ENCODE data around the gene ANKRD13C. TPM values are rescaled to one million over a fixed set of nuclear protein-coding genes. Genes with fewer than 3 reads are reported as not detected.

ANKRD13C gene
- total and polyA plus RNA-seq, 7 experiments from 2014 or later: 13.2 to 31.4 (median 25.9) TPM

- CTCF ChIA-PET: no interaction called here
- no peak for DNase-seq
- Histone ChIP-seq H3K4me3 (ENCODE audit: low read length) (no peak overlapping the region), H3K36me3 (ENCODE audit: control insufficient read depth in 2 of 3, insufficient read depth in 3 of 3, low read length in 3 of 3) (no peaks in the 10 kb centered on the region), H3K9me3 (ENCODE audit: control insufficient read depth in 2 of 3, low read length in 3 of 3) (no peaks in the 10 kb centered on the region), H3K4me1 (ENCODE audit: control insufficient read depth in 2 of 2, insufficient read depth in 2 of 2, low read length in 2 of 2) (no peaks in the 10 kb centered on the region), H3K27me3 (ENCODE audit: control insufficient read depth in 2 of 2, insufficient read depth in 2 of 2, low read length in 2 of 2) (no peaks in the 10 kb centered on the region), H3K27ac (ENCODE audit: low read depth, low read length) (no peak overlapping the region)
- Mint-ChIP-seq H3K4me1 (peaks cover 0 to 6% (median 4%) of the 10 kb centered on the region in 7 donors), H3K27ac (peak overlapping the region in 1 of 9 donors; percentile 65), H3K27me3 (no peaks in the 10 kb centered on the region), H3K36me3 (peaks cover 0 to 16% (median 6%) of the 10 kb centered on the region in 5 donors), H3K4me3 (no peak overlapping the region), H3K9me3 (peaks cover 0 to 2% (median 0%) of the 10 kb centered on the region in 11 donors)
- ATAC-seq: no peak
- intact Hi-C loops (cut with micrococcal nuclease): no loop called here
- POLR2A ChIA-PET: no interaction called here
These were observed 9.9 kb upstream of the ANKRD13C start for GRCh38 chr1:70364439-70364838.

- no peaks in the 10 kb centered on the region for H3K36me3 ChIP-seq (ENCODE audit: control insufficient read depth in 2 of 3, insufficient read depth in 3 of 3, low read length in 3 of 3)
- Mint-ChIP-seq H3K36me3 (peaks cover 0 to 13% (median 6%) of the 10 kb centered on the region in 5 donors), H3K9me3 (peaks cover 0 to 1% (median 0%) of the 10 kb centered on the region in 11 donors), H3K27me3 (no peaks in the 10 kb centered on the region), H3K27ac (peak overlapping the region in 1 of 9 donors; percentile 6), H3K4me3 (no peak overlapping the region), H3K4me1 (peaks cover 0 to 6% (median 4%) of the 10 kb centered on the region in 7 donors)
- no peaks in the 10 kb centered on the region for H3K9me3 ChIP-seq (ENCODE audit: control insufficient read depth in 2 of 3, low read length in 3 of 3)
- DNase-seq (no peak), ATAC-seq (no peak)
- intact Hi-C loops (cut with micrococcal nuclease): no loop called here
- ChIA-PET POLR2A (interaction anchor here (1.2 kb wide), 1 partner anchor 8 kb away, joined by 3 read pairs; no protein-coding TSS in a partner anchor), CTCF (no interaction called here)
- H3K27me3 ChIP-seq (ENCODE audit: control insufficient read depth in 2 of 2, insufficient read depth in 2 of 2, low read length in 2 of 2): no peaks in the 10 kb centered on the region
- H3K4me1 ChIP-seq (ENCODE audit: control insufficient read depth in 2 of 2, insufficient read depth in 2 of 2, low read length in 2 of 2): no peaks in the 10 kb centered on the region
- H3K4me3 ChIP-seq (ENCODE audit: low read length): no peak overlapping the region
- no peak overlapping the region for H3K27ac ChIP-seq (ENCODE audit: low read depth, low read length)
These were observed 7.3 kb upstream of the ANKRD13C start for GRCh38 chr1:70361727-70362398.

GRCh38 chr1:70360321-70360720 lies 5.8 kb upstream of the ANKRD13C start:
- Mint-ChIP-seq H3K4me3 (no peak overlapping the region), H3K9me3 (peaks cover 0 to 3% (median 0%) of the 10 kb centered on the region in 11 donors)

GRCh38 chr1:70358921-70359564 lies 4.5 kb upstream of the ANKRD13C start:
- peaks cover 7 to 22% (median 21%) of the 10 kb centered on the region in 7 donors for H3K4me1 Mint-ChIP-seq
- no peaks in the 10 kb centered on the region for H3K27me3 ChIP-seq (ENCODE audit: control insufficient read depth in 2 of 2, insufficient read depth in 2 of 2, low read length in 2 of 2)
- intact Hi-C loops (cut with micrococcal nuclease): loop anchor here (10.0 kb wide), 2 partner anchors 156 to 1864 kb away; partner anchors contain the start of gene DEPDC1 (in 1 of the 2)
- no peak overlapping the region for H3K27ac ChIP-seq (ENCODE audit: low read depth, low read length)
- peaks cover 0 to 17% (median 8%) of the 10 kb centered on the region in 5 donors for H3K36me3 Mint-ChIP-seq
- H3K4me3 ChIP-seq (ENCODE audit: low read length): no peak overlapping the region
- no peaks in the 10 kb centered on the region for H3K27me3 Mint-ChIP-seq
- peaks cover 0 to 5% (median 0%) of the 10 kb centered on the region in 3 experiments for H3K36me3 ChIP-seq (ENCODE audit: control insufficient read depth in 2 of 3, insufficient read depth in 3 of 3, low read length in 3 of 3)
- H3K9me3 Mint-ChIP-seq: peaks cover 0 to 7% (median 0%) of the 10 kb centered on the region in 11 donors
- DNase-seq: no peak
- no peak overlapping the region for H3K4me3 Mint-ChIP-seq
- ChIA-PET POLR2A (no interaction called here), CTCF (interaction anchor here (0.6 kb wide), 1 partner anchor 10 kb away, joined by 3 read pairs; no protein-coding TSS in a partner anchor)
- ATAC-seq: no peak
- no peak overlapping the region for H3K27ac Mint-ChIP-seq
- peaks cover 0 to 8% of the 10 kb centered on the region in 2 donors for H3K4me1 ChIP-seq (ENCODE audit: control insufficient read depth in 2 of 2, insufficient read depth in 2 of 2, low read length in 2 of 2)
- no peaks in the 10 kb centered on the region for H3K9me3 ChIP-seq (ENCODE audit: control insufficient read depth in 2 of 3, low read length in 3 of 3)

More at GRCh38 chr1:70360321-70360720, 5.8 kb upstream of the ANKRD13C start:
- ATAC-seq (no peak), DNase-seq (no peak)
- Mint-ChIP-seq H3K27ac (peak overlapping the region in 1 of 9 donors; percentile 77), H3K27me3 (no peaks in the 10 kb centered on the region), H3K4me1 (peaks cover 5 to 16% (median 13%) of the 10 kb centered on the region in 7 donors), H3K36me3 (peaks cover 0 to 12% (median 6%) of the 10 kb centered on the region in 5 donors)
- H3K4me1 ChIP-seq (ENCODE audit: control insufficient read depth in 2 of 2, insufficient read depth in 2 of 2, low read length in 2 of 2): peaks cover 0 to 3% of the 10 kb centered on the region in 2 donors
- no peak overlapping the region for H3K27ac ChIP-seq (ENCODE audit: low read depth, low read length)
- no peaks in the 10 kb centered on the region for H3K9me3 ChIP-seq (ENCODE audit: control insufficient read depth in 2 of 3, low read length in 3 of 3)
- intact Hi-C loops (cut with micrococcal nuclease): no loop called here
- ChIA-PET POLR2A (interaction anchor here (1.0 kb wide), 1 partner anchor 12 kb away, joined by 3 read pairs; no protein-coding TSS in a partner anchor), CTCF (no interaction called here)
- no peaks in the 10 kb centered on the region for H3K27me3 ChIP-seq (ENCODE audit: control insufficient read depth in 2 of 2, insufficient read depth in 2 of 2, low read length in 2 of 2)
- no peaks in the 10 kb centered on the region for H3K36me3 ChIP-seq (ENCODE audit: control insufficient read depth in 2 of 3, insufficient read depth in 3 of 3, low read length in 3 of 3)
- H3K4me3 ChIP-seq (ENCODE audit: low read length): no peak overlapping the region

GRCh38 chr1:70355920-70356319 lies 1.4 kb upstream of the ANKRD13C start:
- ATAC-seq: no peak
- peaks cover 0 to 15% (median 8%) of the 10 kb centered on the region in 5 donors for H3K36me3 Mint-ChIP-seq
- H3K4me1 Mint-ChIP-seq: peaks cover 28 to 49% (median 38%) of the 10 kb centered on the region in 7 donors
- POLR2A ChIA-PET: interaction anchor here (1.7 to 4.7 kb wide), 2 partner anchors 55 to 69 kb away, joined by 5 to 81 read pairs; partner anchors contain the start of gene CTH
- H3K9me3 Mint-ChIP-seq: peaks cover 0 to 7% (median 0%) of the 10 kb centered on the region in 11 donors
- no peak overlapping the region for H3K4me3 ChIP-seq (ENCODE audit: low read length)
- H3K27me3 ChIP-seq (ENCODE audit: control insufficient read depth in 2 of 2, insufficient read depth in 2 of 2, low read length in 2 of 2): no peaks in the 10 kb centered on the region
- H3K27ac ChIP-seq (ENCODE audit: low read depth, low read length): peak overlapping the region; percentile 16
- peak overlapping the region; percentile 38 to 100 (median 96) for H3K27ac Mint-ChIP-seq
- intact Hi-C loops (cut with micrococcal nuclease): loop anchor here (10.0 kb wide), 2 partner anchors 159 to 1861 kb away; partner anchors contain the start of gene DEPDC1 (in 1 of the 2)
- H3K4me3 Mint-ChIP-seq: peak overlapping the region; percentile 61 to 99 (median 95)
- no peaks in the 10 kb centered on the region for H3K27me3 Mint-ChIP-seq
- CTCF ChIA-PET: no interaction called here
- peaks cover 0 to 8% (median 0%) of the 10 kb centered on the region in 3 experiments for H3K36me3 ChIP-seq (ENCODE audit: control insufficient read depth in 2 of 3, insufficient read depth in 3 of 3, low read length in 3 of 3)
- no peak for DNase-seq
- no peaks in the 10 kb centered on the region for H3K9me3 ChIP-seq (ENCODE audit: control insufficient read depth in 2 of 3, low read length in 3 of 3)
- peaks cover 4 to 21% of the 10 kb centered on the region in 2 donors for H3K4me1 ChIP-seq (ENCODE audit: control insufficient read depth in 2 of 2, insufficient read depth in 2 of 2, low read length in 2 of 2)

GRCh38 chr1:70355111-70355407 lies 537 bp upstream of the ANKRD13C start:
- Mint-ChIP-seq H3K4me1 (peaks cover 35 to 58% (median 44%) of the 10 kb centered on the region in 7 donors), H3K9me3 (peaks cover 0 to 7% (median 0%) of the 10 kb centered on the region in 11 donors), H3K4me3 (peak overlapping the region; percentile 87 to 99 (median 95)), H3K27ac (peak overlapping the region; percentile 96 to 100 (median 98)), H3K27me3 (no peaks in the 10 kb centered on the region), H3K36me3 (peaks cover 3 to 16% (median 8%) of the 10 kb centered on the region in 5 donors)
- POLR2A ChIA-PET: interaction anchor here (0.6 to 4.7 kb wide), 17 partner anchors 9 to 726 kb away, joined by 3 to 81 read pairs (median 5); partner anchors contain the start of genes CTH, LRRC40, SRSF11 and ZRANB2
- no peak for ATAC-seq
- CTCF ChIA-PET: interaction anchor here (1.2 kb wide), 1 partner anchor 134 kb away, joined by 4 read pairs; the partner anchor contains the start of gene SRSF11
- intact Hi-C loops (cut with micrococcal nuclease): loop anchor here (10.0 kb wide), 2 partner anchors 160 to 1860 kb away; partner anchors contain the start of gene DEPDC1 (in 1 of the 2)
- H3K9me3 ChIP-seq (ENCODE audit: control insufficient read depth in 2 of 3, low read length in 3 of 3): no peaks in the 10 kb centered on the region
- DNase-seq: no peak
- H3K27ac ChIP-seq (ENCODE audit: low read depth, low read length): peak overlapping the region; percentile 92
- H3K4me1 ChIP-seq (ENCODE audit: control insufficient read depth in 2 of 2, insufficient read depth in 2 of 2, low read length in 2 of 2): peaks cover 4 to 28% of the 10 kb centered on the region in 2 donors
- peaks cover 0 to 8% (median 0%) of the 10 kb centered on the region in 3 experiments for H3K36me3 ChIP-seq (ENCODE audit: control insufficient read depth in 2 of 3, insufficient read depth in 3 of 3, low read length in 3 of 3)
- H3K4me3 ChIP-seq (ENCODE audit: low read length): peak overlapping the region; percentile 80
- H3K27me3 ChIP-seq (ENCODE audit: control insufficient read depth in 2 of 2, insufficient read depth in 2 of 2, low read length in 2 of 2): no peaks in the 10 kb centered on the region
